NCI-H2107 treated with DMSO at 0.1 percent for 48 hours (cell line): ENCODE data around the gene STK24.

Source experiments
- DNase-seq: peaks from one replicate; lab custom pipeline; 2025; ENCODE audit not compliant: unreplicated experiment; lab: John Stamatoyannopoulos, UW

STK24 gene

GRCh38 chr13:98475522-98475921 lies 101.4 kb downstream of the STK24 start:
- no peak for DNase-seq

GRCh38 chr13:98474761-98475160 lies 102.1 kb downstream of the STK24 start:
- DNase-seq, result no peak

GRCh38 chr13:98474292-98474691 lies 102.6 kb downstream of the STK24 start:
- no peak for DNase-seq

- DNase-seq, result no peak
Observed at GRCh38 chr13:98473788-98474144, 103.1 kb downstream of the STK24 start.

GRCh38 chr13:98473135-98473787 lies 103.6 kb downstream of the STK24 start:
- no peak for DNase-seq

- DNase-seq, result no peak
Observed at GRCh38 chr13:98471934-98472333, 105.0 kb downstream of the STK24 start.

- no peak for DNase-seq
Observed at GRCh38 chr13:98470920-98471319, 106.0 kb downstream of the STK24 start.

GRCh38 chr13:98468929-98469328 lies 108.0 kb downstream of the STK24 start:
- DNase-seq, result no peak

GRCh38 chr13:98468361-98468760 lies 108.5 kb downstream of the STK24 start:
- peak; percentile 85 for DNase-seq

- DNase-seq, result no peak
Observed at GRCh38 chr13:98467263-98467985, 109.5 kb downstream of the STK24 start.

GRCh38 chr13:98466634-98467236 lies 110.2 kb downstream of the STK24 start:
- no peak for DNase-seq

- no peak for DNase-seq
Observed at GRCh38 chr13:98462946-98463345, 114.0 kb downstream of the STK24 start.

- DNase-seq, result no peak
Observed at GRCh38 chr13:98462241-98462882, 114.5 kb downstream of the STK24 start.

GRCh38 chr13:98461486-98462240 lies 115.2 kb downstream of the STK24 start:
- DNase-seq, result no peak

GRCh38 chr13:98460516-98460915 lies 116.4 kb downstream of the STK24 start:
- no peak for DNase-seq

GRCh38 chr13:98459721-98460370 lies 117.1 kb downstream of the STK24 start:
- no peak for DNase-seq

GRCh38 chr13:98459171-98459681 lies 117.7 kb downstream of the STK24 start:
- DNase-seq, result no peak

- no peak for DNase-seq
Observed at GRCh38 chr13:98458431-98458830, 118.5 kb downstream of the STK24 start.

GRCh38 chr13:98457053-98457452 lies 119.9 kb downstream of the STK24 start:
- no peak for DNase-seq

- no peak for DNase-seq
Observed at GRCh38 chr13:98456413-98456845, 120.5 kb downstream of the STK24 start.
